Osteoblast (primary cell): ENCODE data around the gene MEGF11. TPM values are rescaled to one million over a fixed set of nuclear protein-coding genes. Genes with fewer than 3 reads are reported as not detected.

Source experiments
- DNase-seq: peaks from one replicate; pipeline ENCODE4 v3.0.0; 2011; ENCODE audit warnings: low spot score, mixed read lengths; ENCODE audit not compliant: insufficient read length; ENCODE audit errors: missing footprints
- H2AFZ ChIP-seq: 2 replicates; pipeline ENCODE4 v1.6.0; 2011; ENCODE audit warnings: mild to moderate bottlenecking, low read length
- H3K27ac ChIP-seq: 2 replicates; pipeline ENCODE4 v1.5.1; 2011; ENCODE audit warnings: mild to moderate bottlenecking, low read depth, low read length, moderate library complexity
- H3K27me3 ChIP-seq: 2 replicates; pipeline ENCODE4 v1.6.0; 2012; ENCODE audit warnings: mild to moderate bottlenecking, control low read depth, inconsistent platforms, low read length, moderate library complexity; ENCODE audit not compliant: insufficient read depth
- H3K36me3 ChIP-seq: 2 replicates; pipeline ENCODE4 v1.5.1; 2011; ENCODE audit warnings: mild to moderate bottlenecking, low read length, control low read depth, moderate library complexity; ENCODE audit not compliant: insufficient read depth
- H3K4me1 ChIP-seq: 2 replicates; pipeline ENCODE4 v1.5.1; 2011; ENCODE audit warnings: mild to moderate bottlenecking, low read length, control low read depth, moderate library complexity; ENCODE audit not compliant: insufficient read depth
- H3K4me2 ChIP-seq: 2 replicates; pipeline ENCODE4 v1.6.0; 2011; ENCODE audit warnings: mild to moderate bottlenecking, low read length; ENCODE audit not compliant: insufficient read depth
- H3K4me3 ChIP-seq: fragments of 200-600 bp; sonication (generic); 3 replicates; pipeline ENCODE4 v1.5.1; 2012; ENCODE audit warnings: mild to moderate bottlenecking, low read length, inconsistent platforms; ENCODE audit not compliant: insufficient read depth
- H3K79me2 ChIP-seq: 2 replicates; pipeline ENCODE4 v1.6.0; 2012; ENCODE audit warnings: mild to moderate bottlenecking, low read length, control low read depth, inconsistent platforms; ENCODE audit not compliant: insufficient read depth
- H3K9me3 ChIP-seq: 2 replicates; pipeline ENCODE4 v1.5.1; 2011; ENCODE audit warnings: low read depth, low read length, control low read depth
- H4K20me1 ChIP-seq: 2 replicates; pipeline ENCODE4 v1.6.0; 2012; ENCODE audit warnings: mild to moderate bottlenecking, low read length, control low read depth; ENCODE audit not compliant: insufficient read depth
- small RNA-seq: library from RNA; depleted of rRNA; stranded (forward); fragments of <200 nt; gene quantifications from one replicate; pipeline ENCODE3, GENCODE V24; 2012
- total RNA-seq: library from RNA; depleted of rRNA; stranded (reverse); fragments of >200 nt; gene quantifications from 2 replicates; pipeline ENCODE4 v1.2.3, GENCODE V29; 2012
- TF ChIP-seq, protein P1 (sequence below): IDR thresholded peaks from 2 replicates; pipeline ENCODE4 v1.5.1; 2011; ENCODE audit warnings: mild to moderate bottlenecking, low read depth, low read length, moderate library complexity; ENCODE audit errors: extremely low read depth

Gene MEGF11
- total RNA-seq, 1 donor = not detected

DNA sequence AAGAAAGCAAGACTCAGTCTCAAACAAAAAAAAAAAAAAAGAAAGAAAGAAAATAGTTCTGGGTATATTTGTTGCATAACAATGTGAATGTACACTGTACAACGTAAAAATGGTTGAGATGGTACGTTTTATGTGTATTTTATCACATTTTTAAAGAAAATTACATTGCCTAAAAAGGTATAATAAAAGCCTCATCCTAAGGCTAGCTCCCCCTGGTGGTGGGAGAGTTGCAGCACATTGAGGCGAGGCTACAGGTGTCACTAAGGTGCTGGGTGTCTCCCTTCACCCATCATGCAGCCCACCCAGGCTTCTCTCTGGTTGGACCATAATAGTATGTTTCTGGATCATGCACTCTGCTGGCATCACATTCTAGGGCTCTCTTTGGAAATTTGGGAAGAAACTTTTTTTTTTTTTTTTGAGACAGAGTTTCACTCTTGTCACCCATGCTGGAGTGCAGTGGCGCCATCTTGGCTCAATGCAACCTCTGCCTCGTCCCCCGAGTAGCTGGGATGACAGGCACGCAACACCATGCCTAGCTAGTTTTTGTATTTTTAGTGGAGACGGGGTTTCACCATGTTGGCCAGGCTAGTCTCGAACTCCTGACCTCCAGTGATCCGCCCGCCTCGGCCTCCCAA is 396.6 kb downstream of the MEGF11 start:
- no peak overlapping the region for H3K4me2 ChIP-seq
- H3K4me1 ChIP-seq = no peaks in the 10 kb centered on the region
- H3K9me3 ChIP-seq = no peaks in the 10 kb centered on the region
- TF ChIP-seq, protein P1, sequence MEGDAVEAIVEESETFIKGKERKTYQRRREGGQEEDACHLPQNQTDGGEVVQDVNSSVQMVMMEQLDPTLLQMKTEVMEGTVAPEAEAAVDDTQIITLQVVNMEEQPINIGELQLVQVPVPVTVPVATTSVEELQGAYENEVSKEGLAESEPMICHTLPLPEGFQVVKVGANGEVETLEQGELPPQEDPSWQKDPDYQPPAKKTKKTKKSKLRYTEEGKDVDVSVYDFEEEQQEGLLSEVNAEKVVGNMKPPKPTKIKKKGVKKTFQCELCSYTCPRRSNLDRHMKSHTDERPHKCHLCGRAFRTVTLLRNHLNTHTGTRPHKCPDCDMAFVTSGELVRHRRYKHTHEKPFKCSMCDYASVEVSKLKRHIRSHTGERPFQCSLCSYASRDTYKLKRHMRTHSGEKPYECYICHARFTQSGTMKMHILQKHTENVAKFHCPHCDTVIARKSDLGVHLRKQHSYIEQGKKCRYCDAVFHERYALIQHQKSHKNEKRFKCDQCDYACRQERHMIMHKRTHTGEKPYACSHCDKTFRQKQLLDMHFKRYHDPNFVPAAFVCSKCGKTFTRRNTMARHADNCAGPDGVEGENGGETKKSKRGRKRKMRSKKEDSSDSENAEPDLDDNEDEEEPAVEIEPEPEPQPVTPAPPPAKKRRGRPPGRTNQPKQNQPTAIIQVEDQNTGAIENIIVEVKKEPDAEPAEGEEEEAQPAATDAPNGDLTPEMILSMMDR = peak; percentile 90
- H3K27me3 ChIP-seq = no peaks in the 10 kb centered on the region
- H2AFZ ChIP-seq = no peak overlapping the region
- no peak overlapping the region for H3K27ac ChIP-seq
- H3K36me3 ChIP-seq = no peaks in the 10 kb centered on the region
- DNase-seq = no peak
- no peaks in the 10 kb centered on the region for H3K79me2 ChIP-seq
- H3K4me3 ChIP-seq = no peak overlapping the region
- H4K20me1 ChIP-seq = no peaks in the 10 kb centered on the region

DNA sequence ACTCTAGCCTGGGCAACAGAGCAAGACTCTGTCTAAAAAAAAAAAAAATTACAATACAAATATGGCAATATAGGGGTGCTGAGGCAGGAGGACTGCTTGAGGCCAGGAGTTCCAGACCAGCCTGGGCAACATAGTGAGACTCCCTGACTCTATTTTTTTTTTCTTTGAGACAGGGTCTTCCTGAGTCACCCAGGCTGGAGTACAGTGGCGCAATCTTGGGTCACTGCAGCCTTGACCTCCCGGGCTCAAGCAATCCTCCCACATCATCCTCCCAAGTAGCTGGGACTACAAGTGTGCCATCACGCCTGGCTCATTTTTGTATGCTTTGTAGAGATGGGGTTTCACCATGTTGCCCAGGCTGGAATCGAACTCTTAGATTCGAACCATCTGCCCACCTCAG is 401.6 kb downstream of the MEGF11 start:
- Histone ChIP-seq H3K27ac (no peak overlapping the region), H3K4me3 (no peak overlapping the region), H3K4me1 (no peaks in the 10 kb centered on the region), H3K9me3 (no peaks in the 10 kb centered on the region), H3K4me2 (no peak overlapping the region), H2AFZ (no peak overlapping the region), H3K27me3 (no peaks in the 10 kb centered on the region), H3K79me2 (no peaks in the 10 kb centered on the region), H4K20me1 (no peaks in the 10 kb centered on the region), H3K36me3 (no peaks in the 10 kb centered on the region)
- DNase-seq = no peak
- TF ChIP-seq, protein P1 = no peak

DNA sequence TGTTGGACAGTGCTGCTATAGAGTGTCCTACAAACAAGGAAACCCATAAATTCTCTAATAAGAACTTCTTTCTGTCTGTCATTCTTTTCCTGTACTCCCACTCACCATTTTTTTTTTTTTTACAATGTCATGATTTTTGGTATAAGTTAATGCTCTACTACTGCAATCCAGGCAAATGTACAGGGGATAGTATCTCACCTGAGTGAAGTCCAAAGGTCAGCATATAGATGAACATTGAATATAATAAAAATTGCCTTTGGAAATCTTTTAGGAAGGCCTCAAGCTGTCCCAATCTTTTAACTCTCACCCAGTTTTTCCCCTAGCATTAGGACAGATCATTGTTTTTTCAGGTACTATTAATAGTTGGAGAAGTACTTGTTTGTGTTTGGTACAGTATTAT is 405.6 kb downstream of the MEGF11 start:
- no peaks in the 10 kb centered on the region for H3K36me3 ChIP-seq

DNA sequence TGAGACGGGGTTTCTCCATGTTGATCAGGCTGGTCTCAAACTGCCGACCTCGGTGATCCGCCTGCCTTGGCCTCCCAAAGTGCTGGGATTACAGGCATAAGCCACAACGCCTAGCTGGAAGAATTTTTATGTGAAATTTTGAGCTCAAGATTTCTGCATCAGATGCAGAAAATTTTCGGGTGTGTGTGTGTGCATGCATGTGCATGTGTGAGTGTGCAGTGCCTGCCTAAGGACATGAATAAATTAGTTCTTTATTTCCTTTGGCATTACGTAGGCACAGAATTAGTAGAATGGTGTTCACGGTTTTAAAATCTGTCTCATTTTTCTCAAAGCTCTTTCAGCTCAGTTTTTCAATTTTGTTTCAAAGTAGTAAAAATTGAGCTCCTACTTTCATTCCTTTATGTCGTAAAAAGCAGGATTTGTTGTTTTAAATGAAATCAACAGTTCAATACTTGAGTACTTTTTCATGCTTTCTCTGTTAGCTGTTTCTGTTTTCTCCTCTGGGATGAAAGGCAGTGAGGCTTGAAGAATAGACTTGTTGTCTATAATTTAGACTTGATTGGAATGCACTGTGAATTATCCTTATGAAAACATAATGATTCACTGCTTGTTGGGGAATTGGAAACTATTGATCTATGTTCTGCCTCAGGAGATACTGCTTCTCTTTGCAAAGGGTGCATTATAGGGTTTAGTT is 407.6 kb downstream of the MEGF11 start:
- no peak for DNase-seq
- Histone ChIP-seq H3K4me3 (no peak overlapping the region), H3K27ac (no peak overlapping the region), H2AFZ (peak overlapping the region; percentile 15), H3K4me1 (peaks cover 9% of the 10 kb centered on the region), H3K79me2 (no peaks in the 10 kb centered on the region), H3K9me3 (no peaks in the 10 kb centered on the region), H4K20me1 (no peaks in the 10 kb centered on the region), H3K36me3 (no peaks in the 10 kb centered on the region), H3K4me2 (peak overlapping the region; percentile 1), H3K27me3 (no peaks in the 10 kb centered on the region)
- TF ChIP-seq, protein P1 = no peak

More for the DNA sequence above, 405.6 kb downstream of the MEGF11 start:
- H4K20me1 ChIP-seq = no peaks in the 10 kb centered on the region
- H3K4me1 ChIP-seq = no peaks in the 10 kb centered on the region
- H3K79me2 ChIP-seq = no peaks in the 10 kb centered on the region
- no peak overlapping the region for H3K27ac ChIP-seq
- H3K9me3 ChIP-seq = no peaks in the 10 kb centered on the region
- H3K4me2 ChIP-seq = no peak overlapping the region
- DNase-seq = no peak
- H3K27me3 ChIP-seq = no peaks in the 10 kb centered on the region
- H2AFZ ChIP-seq = no peak overlapping the region
- TF ChIP-seq, protein P1 = no peak
- H3K4me3 ChIP-seq = no peak overlapping the region

Small RNA genes lying within 50 kb of the gene (small RNA-seq; reads per million reads assigned to genes)
- gene MIR4311 = not detected

Other genes with a start within 250 kb of the MEGF11 start
- 40.5 and 44.5 TPM in 2 replicates for gene DIS3L, start 39.8 kb upstream of the MEGF11 start, total RNA-seq
- gene TIPIN, start 102.9 kb upstream of the MEGF11 start, total RNA-seq = 7.4 and 9.0 TPM in 2 replicates
- 19.2 and 21.2 TPM in 2 replicates for gene MAP2K1, start 133.2 kb upstream of the MEGF11 start, total RNA-seq
- gene SNAPC5, start 244.0 kb upstream of the MEGF11 start, total RNA-seq = 14.5 and 18.0 TPM in 2 replicates